Endothelial cell of umbilical vein (primary cell): ENCODE measurements around the gene UPF1. TPM values are rescaled to one million over a fixed set of nuclear protein-coding genes. Genes with fewer than 3 reads are reported as not detected.

Experiments
- BruUV-seq: library from RNA; stranded (reverse); fragments of 400-500 nt; replicated peaks from 2 replicates; lab custom pipeline; 2021; lab: Mats Ljungman, UMichigan
- CTCF ChIA-PET: fragments of 300-600, 350-600 bp; sonication (Branson Sonifier 250); formaldehyde crosslinking; loops from one replicate; lab custom pipeline; 2021; ENCODE audit warnings: antibody characterized with exemption, inconsistent platforms; lab: Charles Lee
- POLR2A ChIA-PET: fragments of 300-600, 350-600 bp; sonication (Branson Sonifier 250); formaldehyde crosslinking; loops from one replicate; lab custom pipeline; 2021; ENCODE audit warnings: antibody characterized with exemption, inconsistent platforms; lab: Charles Lee
- DNase-seq: peaks from one replicate; pipeline ENCODE4 v3.0.0-alpha.2; 2011; ENCODE audit warnings: low read depth, low spot score
- FAIRE-seq: peaks from 2 replicates; lab custom pipeline; 2011; peaks lifted over from hg19 to GRCh38; lab: Jason Lieb, UNC
- H2AFZ ChIP-seq: 2 replicates; pipeline ENCODE4 v1.6.0; 2012; ENCODE audit warnings: low read depth, low read length, control low read depth, inconsistent platforms
- H3K27ac ChIP-seq: 2 replicates; pipeline ENCODE4 v1.5.1; 2011; ENCODE audit warnings: low read depth, mild to moderate bottlenecking, control low read depth, low read length, moderate library complexity; ENCODE audit not compliant: insufficient read depth
- H3K27me3 ChIP-seq, 2 experiments: 2 replicates each; pipeline versions ENCODE4 v1.6.0 to v1.6.1; 2011; ENCODE audit warnings: low read length in 2 of 2, mixed read lengths in 1 of 2; ENCODE audit not compliant: control insufficient read depth in 2 of 2, insufficient read depth in 2 of 2
- H3K36me3 ChIP-seq, 2 experiments: 2 replicates in 1 of 2; 3 replicates in 1 of 2; pipeline ENCODE4 v1.5.1; 2011; ENCODE audit warnings: low read length in 2 of 2, mild to moderate bottlenecking in 1 of 2, moderate library complexity in 1 of 2; ENCODE audit not compliant: control insufficient read depth in 2 of 2, insufficient read depth in 2 of 2; ENCODE audit errors: extremely low read depth in 1 of 2
- H3K4me1 ChIP-seq: 3 replicates; pipeline ENCODE4 v1.5.1; 2011; ENCODE audit warnings: mild to moderate bottlenecking, low read length; ENCODE audit not compliant: control insufficient read depth, insufficient read depth; ENCODE audit errors: extremely low read depth
- H3K4me2 ChIP-seq: 2 replicates; pipeline ENCODE4 v1.6.1; 2011; ENCODE audit warnings: low read length, control low read depth, mixed read lengths; ENCODE audit not compliant: insufficient read depth
- H3K4me3 ChIP-seq, 3 experiments: fragments of 200-600 bp in 1 of 3; sonication (generic), shearing (Covaris generic) in 1 of 3; replicated peaks in 1 of 3; 2 replicates each; pipeline ENCODE4 v1.5.1; 2011 to 2016; ENCODE audit warnings: control low read depth in 3 of 3, low read length in 3 of 3, mild to moderate bottlenecking in 2 of 3, inconsistent platforms in 1 of 3, low read depth in 1 of 3, moderate library complexity in 1 of 3; ENCODE audit not compliant: insufficient read depth in 1 of 3
- H3K79me2 ChIP-seq: 2 replicates; pipeline ENCODE4 v1.6.0; 2012; ENCODE audit warnings: low read length, inconsistent platforms; ENCODE audit not compliant: control insufficient read depth, insufficient read depth
- H3K9ac ChIP-seq: replicated peaks from 2 replicates; pipeline ENCODE3; 2011; ENCODE audit warnings: low read length, control low read depth; ENCODE audit not compliant: insufficient read depth; ENCODE audit errors: extremely low read depth
- H3K9me1 ChIP-seq: replicated peaks from 3 replicates; pipeline ENCODE4 v1.6.0; 2011; ENCODE audit warnings: mild to moderate bottlenecking, low read length; ENCODE audit not compliant: control insufficient read depth, insufficient read depth; ENCODE audit errors: extremely low read depth
- H3K9me3 ChIP-seq: replicated peaks from 2 replicates; pipeline ENCODE4 v1.5.1; 2012; ENCODE audit warnings: low read length, inconsistent platforms; ENCODE audit not compliant: control insufficient read depth, insufficient read depth
- H4K20me1 ChIP-seq: replicated peaks from 2 replicates; pipeline ENCODE3; 2011; ENCODE audit warnings: mild to moderate bottlenecking, low read length; ENCODE audit not compliant: control insufficient read depth, insufficient read depth; ENCODE audit errors: extremely low read depth
- CTCF ChIP-seq, 2 donors: IDR thresholded peaks; 1 replicate in 1 of 2; 2 replicates in 1 of 2; pipeline ENCODE4 v1.5.1; 2011; ENCODE audit warnings: low read length in 2 of 2, mild to moderate bottlenecking in 2 of 2, moderate library complexity in 2 of 2, control low read depth in 1 of 2, inconsistent platforms in 1 of 2, low read depth in 1 of 2; ENCODE audit not compliant: insufficient read depth in 1 of 2; ENCODE audit errors: extremely low read depth in 1 of 2
- EZH2 ChIP-seq: IDR thresholded peaks from 2 replicates; pipeline ENCODE4 v1.6.1; 2012; ENCODE audit warnings: borderline replicate concordance, low read depth, mild to moderate bottlenecking, moderate library complexity, low read length, inconsistent platforms; ENCODE audit not compliant: severe bottlenecking
- FOS ChIP-seq: IDR thresholded peaks from 2 replicates; pipeline ENCODE4 v1.6.1; 2011; ENCODE audit warnings: mild to moderate bottlenecking, low read length, moderate library complexity, borderline replicate concordance; ENCODE audit not compliant: insufficient read depth
- GATA2 ChIP-seq: IDR thresholded peaks from 2 replicates; pipeline ENCODE4 v1.7.0; 2011; ENCODE audit warnings: low read depth, mild to moderate bottlenecking, moderate library complexity, mixed read lengths, low read length; ENCODE audit not compliant: insufficient read length, insufficient read depth
- JUN ChIP-seq: IDR thresholded peaks from 2 replicates; pipeline ENCODE4 v1.6.1; 2011; ENCODE audit warnings: borderline replicate concordance, low read depth; ENCODE audit not compliant: insufficient read length, insufficient read depth
- MYC ChIP-seq: IDR thresholded peaks from one replicate; pipeline ENCODE4 v1.6.1; 2011; ENCODE audit warnings: mild to moderate bottlenecking, low read depth, low read length
- POLR2A ChIP-seq: IDR thresholded peaks from 2 replicates; pipeline ENCODE4 v1.6.1; 2012; ENCODE audit warnings: low read depth, mild to moderate bottlenecking, control low read depth, low read length
- POLR2AphosphoS5 ChIP-seq: IDR thresholded peaks from 2 replicates; pipeline ENCODE4 v1.6.1; 2012; ENCODE audit warnings: low read depth, mild to moderate bottlenecking, control low read depth, low read length, moderate library complexity; ENCODE audit not compliant: insufficient read depth
- dilution Hi-C: fragments of 300-500 bp; cut with MboI; formaldehyde crosslinking; loops from one replicate; pipeline ENCODE4 v1.15.0; 2019; ENCODE audit warnings: low sequenced_read_pairs; ENCODE audit not compliant: extremely low pct_ligation_motif_present
- intact Hi-C: fragments of 100-400 bp; cut with micrococcal nuclease; formaldehyde crosslinking; loops from one replicate; pipeline ENCODE4 v1.10.0; 2022
- polyA plus RNA-seq, 4 experiments: library from polyadenylated mRNA; depleted of rRNA in 3 of 4; stranded (reverse) in 3 of 4; unstranded in 1 of 4; fragments of >200 nt; gene quantifications; 2 replicates each; pipeline versions ENCODE4 v1.2.1 to v1.2.3, GENCODE V29; 2011 to 2012; ENCODE audit warnings: missing spikeins in 1 of 4
- total RNA-seq: library from RNA; stranded (reverse); gene quantifications from 2 replicates; pipeline ENCODE4 v1.2.3, GENCODE V29; 2021
- TF ChIP-seq, protein P1 (sequence below): IDR thresholded peaks from 2 replicates; pipeline ENCODE4 v1.6.1; 2011; ENCODE audit not compliant: insufficient read depth, insufficient read length

Gene UPF1
- total and polyA plus RNA-seq, 2 donors (not counting 3 experiments of a cell fraction or from before 2014, with no cell fraction given), result 65.9 to 68.2 TPM

DNA sequence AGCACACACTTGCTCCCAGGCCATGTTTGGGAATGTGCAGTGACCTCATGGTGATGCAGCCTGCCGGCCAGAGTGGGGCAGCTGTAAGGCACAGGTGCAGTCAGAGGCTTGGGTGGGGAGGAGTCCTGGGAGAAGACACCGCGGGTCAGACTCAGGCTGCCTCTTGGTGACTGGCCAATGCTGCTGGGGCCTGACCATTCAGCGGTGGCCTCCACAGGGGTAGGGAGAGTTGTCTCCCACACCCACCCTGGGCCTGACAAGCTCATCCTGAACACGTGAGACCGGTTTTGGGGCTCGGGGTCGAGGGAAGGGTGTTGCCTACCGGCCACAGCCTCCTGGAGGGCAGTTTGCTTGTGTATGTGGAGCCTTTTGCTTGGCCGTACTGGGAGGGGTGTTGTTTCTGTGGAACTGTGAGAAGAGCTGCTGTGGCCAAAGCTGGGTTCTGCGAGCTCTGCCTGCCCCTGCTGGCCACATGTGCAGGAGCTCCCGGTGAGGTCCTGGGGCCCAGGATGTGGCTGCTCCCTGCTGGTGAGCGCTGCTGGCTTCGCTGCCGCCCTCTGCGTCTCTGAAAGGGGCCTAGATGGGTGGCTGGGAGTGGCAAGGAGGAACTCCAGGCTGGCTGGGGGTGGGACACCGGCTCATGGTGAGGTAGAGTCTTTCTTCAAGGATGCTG is 22.1 kb downstream of the UPF1 start:
- Histone ChIP-seq H3K4me1 (peaks cover 31% of the 10 kb centered on the region), H4K20me1 (no peaks in the 10 kb centered on the region), H3K4me3 (no peak overlapping the region), H3K27ac (no peak overlapping the region), H3K79me2 (peaks cover 15% of the 10 kb centered on the region), H3K9me1 (no peaks in the 10 kb centered on the region), H3K27me3 (no peaks in the 10 kb centered on the region), H3K9ac (no peak overlapping the region), H3K36me3 (peaks cover 25 to 63% of the 10 kb centered on the region in 2 experiments), H3K4me2 (no peak overlapping the region), H3K9me3 (no peaks in the 10 kb centered on the region), H2AFZ (no peak overlapping the region)
- intact Hi-C loops (no loop called here), dilution Hi-C loops (no loop called here)
- CTCF ChIA-PET, result interaction anchor here (2.1 kb wide), 1 partner anchor 13 kb away, joined by 9 read pairs; no protein-coding TSS in a partner anchor
- POLR2A ChIA-PET, result no interaction called here
- TF ChIP-seq GATA2 (no peak), MYC (no peak), JUN (no peak), EZH2 (no peak), FOS (no peak), POLR2A (no peak), CTCF (IDR thresholded peaks at IDR 0.05; ENCODE audit: extremely low read depth in 1 of 2, insufficient read depth in 1 of 2, low read depth in 1 of 2, low read length in 2 of 2) (no peak), POLR2AphosphoS5 (no peak)
- TF ChIP-seq, protein P1, sequence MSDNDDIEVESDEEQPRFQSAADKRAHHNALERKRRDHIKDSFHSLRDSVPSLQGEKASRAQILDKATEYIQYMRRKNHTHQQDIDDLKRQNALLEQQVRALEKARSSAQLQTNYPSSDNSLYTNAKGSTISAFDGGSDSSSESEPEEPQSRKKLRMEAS, result no peak
- no TSS peak for BruUV-seq
- FAIRE-seq (no peak), DNase-seq (no peak)
